ENCODE measurements around the gene CDH4. TPM values are rescaled to one million over a fixed set of nuclear protein-coding genes. Genes with fewer than 3 reads are reported as not detected.

The CDH4 gene
- total and polyA plus RNA-seq, 4 experiments from 2014 or later: 0.39 to 1.1 (median 0.41) TPM; not detected in 1

- Histone ChIP-seq H3K36me3 (ENCODE audit: insufficient read depth, low read length) (no peaks in the 10 kb centered on the region), H3K4me1 (ENCODE audit: insufficient read depth, low read length) (no peaks in the 10 kb centered on the region), H3K4me3 (ENCODE audit: low read length in 2 of 2) (no peak overlapping the region), H3K27ac (ENCODE audit: low read depth, low read length) (no peak overlapping the region), H3K27me3 (ENCODE audit: insufficient read depth, low read length) (no peaks in the 10 kb centered on the region), H3K9me3 (ENCODE audit: control insufficient read depth in 1 of 2, low read length in 2 of 2) (no peaks in the 10 kb centered on the region)
- POLR2A ChIA-PET (ENCODE audit: partially characterized antibody): no interaction called here
- Mint-ChIP-seq H3K9me3 (peaks cover 0 to 2% (median 0%) of the 10 kb centered on the region in 8 donors), H3K27ac (no peak overlapping the region), H3K27me3 (no peaks in the 10 kb centered on the region), H3K4me3 (no peak overlapping the region), H3K4me1 (no peaks in the 10 kb centered on the region), H3K36me3 (no peaks in the 10 kb centered on the region)
- DNase-seq: no peak
- CTCF ChIA-PET (ENCODE audit: partially characterized antibody): no interaction called here
- intact Hi-C loops (cut with micrococcal nuclease): no loop called here
Observed at GRCh38 chr20:61317966-61318530, 66.0 kb downstream of the CDH4 start.

GRCh38 chr20:61320691-61321425, 68.8 kb downstream of the CDH4 start:
- POLR2A ChIA-PET (ENCODE audit: partially characterized antibody): no interaction called here
- CTCF ChIA-PET (ENCODE audit: partially characterized antibody): no interaction called here
- no peaks in the 10 kb centered on the region for H3K4me1 ChIP-seq (ENCODE audit: insufficient read depth, low read length)
- H3K9me3 ChIP-seq (ENCODE audit: control insufficient read depth in 1 of 2, low read length in 2 of 2): no peaks in the 10 kb centered on the region
- H3K27me3 Mint-ChIP-seq: no peaks in the 10 kb centered on the region
- intact Hi-C loops (cut with micrococcal nuclease): no loop called here
- no peaks in the 10 kb centered on the region for H3K4me1 Mint-ChIP-seq
- no peak overlapping the region for H3K27ac Mint-ChIP-seq
- no peaks in the 10 kb centered on the region for H3K27me3 ChIP-seq (ENCODE audit: insufficient read depth, low read length)
- H3K27ac ChIP-seq (ENCODE audit: low read depth, low read length): no peak overlapping the region
- H3K4me3 ChIP-seq (ENCODE audit: low read length in 2 of 2): no peak overlapping the region
- no peak overlapping the region for H3K4me3 Mint-ChIP-seq
- DNase-seq: no peak
- H3K36me3 Mint-ChIP-seq: no peaks in the 10 kb centered on the region
- no peaks in the 10 kb centered on the region for H3K36me3 ChIP-seq (ENCODE audit: insufficient read depth, low read length)
- peaks cover 0 to 2% (median 0%) of the 10 kb centered on the region in 8 donors for H3K9me3 Mint-ChIP-seq

GRCh38 chr20:61321481-61321880, 69.4 kb downstream of the CDH4 start:
- Mint-ChIP-seq H3K4me3 (no peak overlapping the region), H3K36me3 (no peaks in the 10 kb centered on the region), H3K9me3 (peaks cover 0 to 2% (median 0%) of the 10 kb centered on the region in 8 donors), H3K27ac (no peak overlapping the region), H3K27me3 (no peaks in the 10 kb centered on the region), H3K4me1 (no peaks in the 10 kb centered on the region)
- Histone ChIP-seq H3K9me3 (ENCODE audit: control insufficient read depth in 1 of 2, low read length in 2 of 2) (no peaks in the 10 kb centered on the region), H3K36me3 (ENCODE audit: insufficient read depth, low read length) (no peaks in the 10 kb centered on the region), H3K27ac (ENCODE audit: low read depth, low read length) (no peak overlapping the region), H3K27me3 (ENCODE audit: insufficient read depth, low read length) (no peaks in the 10 kb centered on the region), H3K4me1 (ENCODE audit: insufficient read depth, low read length) (no peaks in the 10 kb centered on the region), H3K4me3 (ENCODE audit: low read length in 2 of 2) (no peak overlapping the region)
- intact Hi-C loops (cut with micrococcal nuclease): no loop called here
- ChIA-PET POLR2A (ENCODE audit: partially characterized antibody) (no interaction called here), CTCF (ENCODE audit: partially characterized antibody) (no interaction called here)
- DNase-seq: no peak

GRCh38 chr20:61322151-61322865, 70.2 kb downstream of the CDH4 start:
- H3K27ac ChIP-seq (ENCODE audit: low read depth, low read length): no peak overlapping the region
- no peaks in the 10 kb centered on the region for H3K4me1 ChIP-seq (ENCODE audit: insufficient read depth, low read length)
- POLR2A ChIA-PET (ENCODE audit: partially characterized antibody): no interaction called here
- Mint-ChIP-seq H3K27ac (no peak overlapping the region), H3K4me3 (no peak overlapping the region), H3K4me1 (no peaks in the 10 kb centered on the region), H3K27me3 (no peaks in the 10 kb centered on the region), H3K9me3 (peaks cover 0 to 2% (median 0%) of the 10 kb centered on the region in 8 donors), H3K36me3 (no peaks in the 10 kb centered on the region)
- DNase-seq: no peak
- CTCF ChIA-PET (ENCODE audit: partially characterized antibody): no interaction called here
- no peaks in the 10 kb centered on the region for H3K27me3 ChIP-seq (ENCODE audit: insufficient read depth, low read length)
- H3K4me3 ChIP-seq (ENCODE audit: low read length in 2 of 2): no peak overlapping the region
- intact Hi-C loops (cut with micrococcal nuclease): no loop called here
- no peaks in the 10 kb centered on the region for H3K9me3 ChIP-seq (ENCODE audit: control insufficient read depth in 1 of 2, low read length in 2 of 2)
- H3K36me3 ChIP-seq (ENCODE audit: insufficient read depth, low read length): no peaks in the 10 kb centered on the region

GRCh38 chr20:61324906-61325305, 72.8 kb downstream of the CDH4 start:
- POLR2A ChIA-PET (ENCODE audit: partially characterized antibody): no interaction called here

GRCh38 chr20:61325718-61326117, 73.7 kb downstream of the CDH4 start:
- no peaks in the 10 kb centered on the region for H3K4me1 ChIP-seq (ENCODE audit: insufficient read depth, low read length)
- H3K27ac ChIP-seq (ENCODE audit: low read depth, low read length): no peak overlapping the region
- intact Hi-C loops (cut with micrococcal nuclease): no loop called here
- no peaks in the 10 kb centered on the region for H3K27me3 ChIP-seq (ENCODE audit: insufficient read depth, low read length)
- ChIA-PET POLR2A (ENCODE audit: partially characterized antibody) (no interaction called here), CTCF (ENCODE audit: partially characterized antibody) (no interaction called here)
- Mint-ChIP-seq H3K27me3 (no peaks in the 10 kb centered on the region), H3K27ac (no peak overlapping the region), H3K9me3 (no peaks in the 10 kb centered on the region), H3K4me3 (no peak overlapping the region), H3K4me1 (no peaks in the 10 kb centered on the region), H3K36me3 (no peaks in the 10 kb centered on the region)
- DNase-seq: no peak
- no peaks in the 10 kb centered on the region for H3K36me3 ChIP-seq (ENCODE audit: insufficient read depth, low read length)
- no peaks in the 10 kb centered on the region for H3K9me3 ChIP-seq (ENCODE audit: control insufficient read depth in 1 of 2, low read length in 2 of 2)
- H3K4me3 ChIP-seq (ENCODE audit: low read length in 2 of 2): no peak overlapping the region

More at GRCh38 chr20:61324906-61325305, 72.8 kb downstream of the CDH4 start:
- H3K4me3 ChIP-seq (ENCODE audit: low read length in 2 of 2): no peak overlapping the region
- no peaks in the 10 kb centered on the region for H3K27me3 Mint-ChIP-seq
- no peak overlapping the region for H3K4me3 Mint-ChIP-seq
- intact Hi-C loops (cut with micrococcal nuclease): no loop called here
- H3K9me3 Mint-ChIP-seq: no peaks in the 10 kb centered on the region
- no peaks in the 10 kb centered on the region for H3K4me1 Mint-ChIP-seq
- no peak overlapping the region for H3K27ac Mint-ChIP-seq
- no peaks in the 10 kb centered on the region for H3K36me3 Mint-ChIP-seq
- H3K27me3 ChIP-seq (ENCODE audit: insufficient read depth, low read length): no peaks in the 10 kb centered on the region
- H3K4me1 ChIP-seq (ENCODE audit: insufficient read depth, low read length): no peaks in the 10 kb centered on the region
- no peaks in the 10 kb centered on the region for H3K36me3 ChIP-seq (ENCODE audit: insufficient read depth, low read length)
- CTCF ChIA-PET (ENCODE audit: partially characterized antibody): no interaction called here
- H3K9me3 ChIP-seq (ENCODE audit: control insufficient read depth in 1 of 2, low read length in 2 of 2): no peaks in the 10 kb centered on the region
- no peak overlapping the region for H3K27ac ChIP-seq (ENCODE audit: low read depth, low read length)
- no peak for DNase-seq

GRCh38 chr20:61328911-61329558, 77.0 kb downstream of the CDH4 start:
- no peaks in the 10 kb centered on the region for H3K36me3 ChIP-seq (ENCODE audit: insufficient read depth, low read length)
- no peaks in the 10 kb centered on the region for H3K27me3 ChIP-seq (ENCODE audit: insufficient read depth, low read length)
- Mint-ChIP-seq H3K9me3 (no peaks in the 10 kb centered on the region), H3K27me3 (no peaks in the 10 kb centered on the region), H3K4me3 (no peak overlapping the region), H3K36me3 (no peaks in the 10 kb centered on the region), H3K4me1 (no peaks in the 10 kb centered on the region), H3K27ac (no peak overlapping the region)
- no peak for DNase-seq
- CTCF ChIA-PET (ENCODE audit: partially characterized antibody): no interaction called here
- intact Hi-C loops (cut with micrococcal nuclease): no loop called here
- no peak overlapping the region for H3K4me3 ChIP-seq (ENCODE audit: low read length in 2 of 2)
- H3K27ac ChIP-seq (ENCODE audit: low read depth, low read length): no peak overlapping the region
- H3K4me1 ChIP-seq (ENCODE audit: insufficient read depth, low read length): no peaks in the 10 kb centered on the region
- POLR2A ChIA-PET (ENCODE audit: partially characterized antibody): no interaction called here
- no peaks in the 10 kb centered on the region for H3K9me3 ChIP-seq (ENCODE audit: control insufficient read depth in 1 of 2, low read length in 2 of 2)
